Psoas muscle (tissue), 8 donors: ENCODE results near the gene CC2D2B. TPM values are rescaled to one million over a fixed set of nuclear protein-coding genes. Genes with fewer than 3 reads are reported as not detected.

Source experiments
- ATAC-seq, 4 donors: fragments of 200-7000 bp; cut with Tn5 transposase; one replicate each; pipeline ENCODE4 v1.9.1; 2020; ENCODE audit warnings: moderate library complexity in 3 of 4, mild to moderate bottlenecking in 2 of 4
- DNase-seq, 2 donors: peaks; one replicate each; pipeline ENCODE4 v3.0.0-alpha.2; 2020
- H3K27ac ChIP-seq: fragments of 200-600 bp; one replicate; pipeline ENCODE4 v1.8.0; 2022
- H3K27me3 ChIP-seq, 3 donors: fragments of 200-600 bp in 1 of 3; one replicate each; pipeline versions ENCODE4 v1.6.1 to v1.8.0; 2013 to 2022; ENCODE audit warnings: low read length in 2 of 3, mild to moderate bottlenecking in 2 of 3, moderate library complexity in 1 of 3; ENCODE audit not compliant: insufficient read depth in 3 of 3
- H3K36me3 ChIP-seq, 2 donors: fragments of 200-600 bp in 1 of 2; one replicate each; pipeline versions ENCODE4 v1.6.1 to v1.8.0; 2013 to 2022; ENCODE audit warnings: low read depth in 1 of 2, mild to moderate bottlenecking in 1 of 2, moderate library complexity in 1 of 2; ENCODE audit not compliant: insufficient read depth in 1 of 2
- H3K4me1 ChIP-seq: fragments of 200-600 bp; one replicate; pipeline ENCODE4 v1.8.0; 2022
- H3K4me3 ChIP-seq: fragments of 200-600 bp; one replicate; pipeline ENCODE4 v1.8.0; 2022; ENCODE audit warnings: mild to moderate bottlenecking
- H3K9me3 ChIP-seq: fragments of 200-600 bp; one replicate; pipeline ENCODE4 v1.8.0; 2022
- WGBS, 3 donors: extraction: QIAGEN DNeasy Blood & Tissue Kit; methylation state at CpG; one replicate each; pipeline versions ENCODE4 v1.1.6 to v1.1.7; 2013; 5-methylcytosine and 5-hydroxymethylcytosine counted together
- intact Hi-C, 2 donors: fragments of 100-400 bp; cut with DNase I; formaldehyde crosslinking; loops; one replicate each; pipeline versions ENCODE4 v1.11.0 to v1.14.2; 2022
- polyA plus RNA-seq, 3 donors: library from polyadenylated mRNA; stranded (reverse); fragments of 200-250 nt; gene quantifications; one replicate each; pipeline ENCODE4 v1.2.3, GENCODE V29; 2013
- total RNA-seq, 4 donors: library from RNA; stranded (reverse); fragmentation: NEBNext Ultra II Directional in 2 of 4; extraction: Animal tissue kit (Norgen Biotek cat#: 25700) in 2 of 4; gene quantifications; one replicate each; pipeline versions ENCODE4 v1.2.1 to v1.2.4, GENCODE V29; 2021 to 2023
- TF ChIP-seq, protein P1 (sequence below): fragments of 200-600 bp; IDR thresholded peaks from one replicate; pipeline ENCODE4 v1.8.0; 2022; ENCODE audit warnings: antibody characterized with exemption
- donor health status: healthy with polysubstance abuse.
- donor health status: DM: no; HTN: no; CAD: no; lungs with moderate emphysema.
- donor health status: Bipolar disorder and iron deficiency.
- donor health status: healthy.
- donor health status: DM: yes; HTN: yes; CAD: no.
- donor health status: DM: no; HTN: no; CAD: no.
- donor health status: DM: no; HTN: no; CAD: no.
- donor health status: DM: yes; HTN: yes; CAD: no.

CC2D2B gene
- total and polyA plus RNA-seq, 7 donors, result 0.07 to 0.32 (median 0.18) TPM

DNA sequence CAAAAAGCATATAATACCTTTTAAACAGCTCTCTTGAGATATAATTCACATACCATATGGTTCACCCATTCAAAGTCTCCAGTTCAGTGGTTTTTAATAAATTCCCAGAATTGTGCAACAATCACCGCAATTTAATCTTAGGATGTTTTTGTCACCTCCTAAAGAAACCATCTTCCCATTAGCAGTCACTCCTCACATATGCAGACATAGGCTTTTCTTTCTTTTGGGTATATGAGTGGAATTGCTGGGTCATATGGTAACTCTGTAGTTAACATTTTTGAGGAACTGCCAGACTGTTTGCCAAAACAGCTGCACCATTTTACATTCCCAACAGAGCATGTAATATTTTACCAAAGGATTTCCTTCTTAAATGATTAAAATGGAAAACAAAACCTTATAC lies 57.0 kb downstream of the CC2D2B start:
- ATAC-seq (no peak), DNase-seq (no peak)
- Histone ChIP-seq H3K36me3 (no peaks in the 10 kb centered on the region), H3K27me3 (no peaks in the 10 kb centered on the region), H3K9me3 (peaks cover 4% of the 10 kb centered on the region), H3K4me1 (no peaks in the 10 kb centered on the region), H3K4me3 (no peak overlapping the region), H3K27ac (no peak overlapping the region)
- intact Hi-C loops, result no loop called here
- TF ChIP-seq, protein P1, sequence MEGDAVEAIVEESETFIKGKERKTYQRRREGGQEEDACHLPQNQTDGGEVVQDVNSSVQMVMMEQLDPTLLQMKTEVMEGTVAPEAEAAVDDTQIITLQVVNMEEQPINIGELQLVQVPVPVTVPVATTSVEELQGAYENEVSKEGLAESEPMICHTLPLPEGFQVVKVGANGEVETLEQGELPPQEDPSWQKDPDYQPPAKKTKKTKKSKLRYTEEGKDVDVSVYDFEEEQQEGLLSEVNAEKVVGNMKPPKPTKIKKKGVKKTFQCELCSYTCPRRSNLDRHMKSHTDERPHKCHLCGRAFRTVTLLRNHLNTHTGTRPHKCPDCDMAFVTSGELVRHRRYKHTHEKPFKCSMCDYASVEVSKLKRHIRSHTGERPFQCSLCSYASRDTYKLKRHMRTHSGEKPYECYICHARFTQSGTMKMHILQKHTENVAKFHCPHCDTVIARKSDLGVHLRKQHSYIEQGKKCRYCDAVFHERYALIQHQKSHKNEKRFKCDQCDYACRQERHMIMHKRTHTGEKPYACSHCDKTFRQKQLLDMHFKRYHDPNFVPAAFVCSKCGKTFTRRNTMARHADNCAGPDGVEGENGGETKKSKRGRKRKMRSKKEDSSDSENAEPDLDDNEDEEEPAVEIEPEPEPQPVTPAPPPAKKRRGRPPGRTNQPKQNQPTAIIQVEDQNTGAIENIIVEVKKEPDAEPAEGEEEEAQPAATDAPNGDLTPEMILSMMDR, result no peak
- WGBS, 3 donors, result 68 to 82% (median 71%) methylated on average over 1 of the region's 1 CpG

DNA sequence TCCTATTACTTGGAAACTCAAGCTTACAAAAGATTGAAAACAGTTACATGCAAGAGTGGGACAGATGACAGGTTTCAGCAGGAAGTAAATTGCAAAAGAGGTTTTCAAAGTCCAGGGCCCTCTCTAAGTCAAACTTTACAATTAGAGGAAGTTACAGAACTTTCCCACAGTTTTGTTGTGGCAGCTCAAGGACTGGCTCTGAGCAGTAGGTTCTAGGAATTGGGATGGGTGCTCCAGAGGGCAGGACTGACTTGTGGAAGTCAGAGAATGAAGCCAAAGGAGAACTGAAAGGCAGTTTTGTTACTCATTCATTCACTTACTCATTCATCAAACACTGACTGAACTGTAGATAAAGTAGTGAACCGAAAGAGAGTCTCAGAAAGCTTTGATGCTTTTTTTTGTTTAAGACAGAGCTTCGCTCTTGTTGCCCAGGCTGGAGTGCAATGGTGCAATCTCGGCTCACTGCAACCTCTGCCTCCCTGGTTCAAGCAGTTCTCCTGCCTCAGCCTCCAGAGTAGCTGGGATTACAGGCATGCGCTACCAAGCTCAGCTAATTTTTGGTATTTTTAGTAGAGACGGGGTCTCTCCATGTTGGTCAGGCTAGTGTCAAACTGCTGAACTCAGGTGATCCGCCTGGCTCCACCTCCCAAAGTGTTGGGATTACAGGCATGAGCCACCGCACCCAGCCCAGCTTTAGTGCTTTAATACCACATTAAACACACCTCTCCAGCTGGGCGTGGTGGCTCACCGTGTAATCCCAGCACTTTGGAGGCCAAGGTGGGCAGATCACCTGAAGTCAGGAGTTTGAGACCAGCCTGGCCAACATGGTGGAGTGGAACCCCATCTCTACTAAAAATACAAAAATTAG lies 68.8 kb downstream of the CC2D2B start:
- Histone ChIP-seq H3K27ac (no peak overlapping the region), H3K4me3 (no peak overlapping the region), H3K27me3 (no peaks in the 10 kb centered on the region), H3K9me3 (no peaks in the 10 kb centered on the region), H3K36me3 (no peaks in the 10 kb centered on the region), H3K4me1 (no peaks in the 10 kb centered on the region)
- TF ChIP-seq, protein P1, result no peak
- intact Hi-C loops, result no loop called here
- 82 to 85% (median 83%) methylated on average over 9 of the region's 9 CpGs for WGBS, 3 donors
- ATAC-seq (no peak), DNase-seq (no peak)

DNA sequence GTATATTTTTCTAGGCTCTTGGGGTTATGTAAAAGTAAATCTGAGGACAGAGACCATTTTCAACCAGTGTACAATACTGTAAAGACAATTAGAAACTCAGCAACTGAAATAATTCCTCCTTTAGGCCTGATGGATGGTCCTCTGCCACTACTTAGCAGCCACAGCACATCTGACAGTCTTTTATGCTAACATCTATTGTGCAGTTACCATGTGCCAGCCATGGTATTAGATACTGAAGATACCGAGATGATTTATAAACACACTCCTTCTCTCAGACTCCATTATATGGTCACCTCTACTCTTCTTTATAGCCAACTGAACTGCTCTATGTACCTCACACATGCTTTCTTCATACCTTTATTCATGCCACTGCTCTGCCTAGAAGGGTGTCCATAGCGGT lies 74.4 kb downstream of the CC2D2B start:
- Histone ChIP-seq H3K4me1 (no peaks in the 10 kb centered on the region), H3K27me3 (no peaks in the 10 kb centered on the region), H3K4me3 (no peak overlapping the region), H3K9me3 (no peaks in the 10 kb centered on the region), H3K36me3 (no peaks in the 10 kb centered on the region), H3K27ac (no peak overlapping the region)
- no peak for ATAC-seq
- TF ChIP-seq, protein P1, result no peak
- 56 to 96% (median 90%) methylated on average over 2 of the region's 2 CpGs for WGBS, 3 donors
- intact Hi-C loops, result no loop called here
- DNase-seq, result no peak

DNA sequence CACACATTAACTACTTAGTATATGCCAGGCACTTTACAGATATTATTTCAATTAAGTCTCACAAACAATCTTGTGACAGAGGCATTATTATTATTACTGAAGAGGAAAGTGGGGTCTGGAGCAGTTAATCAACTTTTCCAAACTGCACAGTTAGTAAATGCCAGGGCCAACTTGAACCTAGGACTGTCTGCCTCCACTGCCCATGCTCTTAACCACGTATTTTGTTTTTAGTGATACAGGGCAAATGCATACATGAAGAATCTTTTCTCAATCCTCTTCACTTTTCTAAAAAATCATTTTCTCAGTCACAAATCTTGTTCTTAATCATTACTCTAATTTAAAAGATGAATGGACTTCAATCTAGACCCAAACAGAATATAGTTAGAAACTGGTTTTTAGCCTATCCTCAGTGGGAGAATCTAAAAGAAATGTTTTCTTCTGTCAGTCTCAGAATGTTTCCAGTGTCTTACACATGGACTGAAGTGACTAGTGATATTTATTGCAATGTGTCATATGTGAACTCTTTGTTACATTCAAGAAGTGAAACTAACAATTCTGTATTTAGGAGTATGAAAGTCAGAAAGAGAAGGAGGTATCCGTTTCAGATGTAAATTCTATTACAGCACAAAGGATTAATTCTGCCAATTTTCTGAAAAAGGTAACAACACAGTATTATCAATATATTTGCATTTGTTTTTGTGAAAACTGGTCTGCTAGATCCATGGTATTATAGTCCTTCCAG lies 80.1 kb downstream of the CC2D2B start:
- WGBS, 3 donors, result 47 to 64% (median 57%) methylated on average over 2 of the region's 2 CpGs
- Histone ChIP-seq H3K4me1 (no peaks in the 10 kb centered on the region), H3K4me3 (no peak overlapping the region), H3K9me3 (no peaks in the 10 kb centered on the region), H3K27me3 (no peaks in the 10 kb centered on the region), H3K27ac (no peak overlapping the region), H3K36me3 (no peaks in the 10 kb centered on the region)
- intact Hi-C loops, result no loop called here
- TF ChIP-seq, protein P1, result no peak
- ATAC-seq (no peak), DNase-seq (no peak)
